Lower leg skin (tissue), 4 donors: Measurements from ENCODE around the gene SLC7A10. TPM values are rescaled to one million over a fixed set of nuclear protein-coding genes. Genes with fewer than 3 reads are reported as not detected.

Source experiments
- DNase-seq, 2 donors: peaks; one replicate each; pipeline ENCODE4 v3.0.0-alpha.2; 2019; ENCODE audit warnings: low spot score in 2 of 2
- H3K4me3 ChIP-seq: fragments of 200-600 bp; sonication (generic); 2 replicates; pipeline ENCODE4 v1.5.1; 2017; ENCODE audit warnings: mild to moderate bottlenecking, low read depth; ENCODE audit not compliant: poor library complexity, severe bottlenecking
- POLR2A ChIP-seq, 2 donors: fragments of 450-650 bp; IDR thresholded peaks; one replicate each; pipeline ENCODE4 v1.6.1; 2016 to 2017; ENCODE audit warnings: antibody characterized with exemption in 2 of 2, mild to moderate bottlenecking in 1 of 2, moderate library complexity in 1 of 2
- WGBS, 2 donors: methylation state at CpG; one replicate each; pipeline ENCODE4 v1.1.5; 2018; 5-methylcytosine and 5-hydroxymethylcytosine counted together
- intact Hi-C: fragments of 100-400 bp; cut with DNase I; formaldehyde crosslinking; loops from one replicate; pipeline ENCODE4 v1.15.0; 2023; ENCODE audit warnings: low total_unique reads
- total RNA-seq, 4 donors: library from RNA; depleted of rRNA; stranded (reverse); fragments of >200 nt; gene quantifications; one replicate each; pipeline ENCODE4 v1.1.0, GENCODE V29; 2016
- TF ChIP-seq, protein P1 (sequence below), 3 donors: fragments of 450-650 bp; IDR thresholded peaks; one replicate each; pipeline ENCODE4 v1.5.1; 2016; ENCODE audit warnings: antibody characterized with exemption in 3 of 3, mild to moderate bottlenecking in 3 of 3, moderate library complexity in 2 of 3

The SLC7A10 gene
- under 1 TPM in 1 of 4 donors, not detected in 3; 0.62 TPM for total RNA-seq

GRCh38 chr19:33225458-33225926 is at the start of gene SLC7A10:
Gene SLC7A10 (minus strand): TSS chr19:33225850. CDS start chr19:33225703, 147 bp downstream.
- 1 to 19% methylated on average over 8 to 20 of the region's 62 CpGs for WGBS, 2 donors
- TF ChIP-seq, protein P1, sequence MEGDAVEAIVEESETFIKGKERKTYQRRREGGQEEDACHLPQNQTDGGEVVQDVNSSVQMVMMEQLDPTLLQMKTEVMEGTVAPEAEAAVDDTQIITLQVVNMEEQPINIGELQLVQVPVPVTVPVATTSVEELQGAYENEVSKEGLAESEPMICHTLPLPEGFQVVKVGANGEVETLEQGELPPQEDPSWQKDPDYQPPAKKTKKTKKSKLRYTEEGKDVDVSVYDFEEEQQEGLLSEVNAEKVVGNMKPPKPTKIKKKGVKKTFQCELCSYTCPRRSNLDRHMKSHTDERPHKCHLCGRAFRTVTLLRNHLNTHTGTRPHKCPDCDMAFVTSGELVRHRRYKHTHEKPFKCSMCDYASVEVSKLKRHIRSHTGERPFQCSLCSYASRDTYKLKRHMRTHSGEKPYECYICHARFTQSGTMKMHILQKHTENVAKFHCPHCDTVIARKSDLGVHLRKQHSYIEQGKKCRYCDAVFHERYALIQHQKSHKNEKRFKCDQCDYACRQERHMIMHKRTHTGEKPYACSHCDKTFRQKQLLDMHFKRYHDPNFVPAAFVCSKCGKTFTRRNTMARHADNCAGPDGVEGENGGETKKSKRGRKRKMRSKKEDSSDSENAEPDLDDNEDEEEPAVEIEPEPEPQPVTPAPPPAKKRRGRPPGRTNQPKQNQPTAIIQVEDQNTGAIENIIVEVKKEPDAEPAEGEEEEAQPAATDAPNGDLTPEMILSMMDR (IDR thresholded peaks at IDR 0.05): no peak
- no peak for TF ChIP-seq POLR2A (IDR thresholded peaks at IDR 0.05)
- intact Hi-C loops: no loop called here
- no peak for DNase-seq
- H3K4me3 ChIP-seq: no peak within 1 kb of the TSS

DNA sequence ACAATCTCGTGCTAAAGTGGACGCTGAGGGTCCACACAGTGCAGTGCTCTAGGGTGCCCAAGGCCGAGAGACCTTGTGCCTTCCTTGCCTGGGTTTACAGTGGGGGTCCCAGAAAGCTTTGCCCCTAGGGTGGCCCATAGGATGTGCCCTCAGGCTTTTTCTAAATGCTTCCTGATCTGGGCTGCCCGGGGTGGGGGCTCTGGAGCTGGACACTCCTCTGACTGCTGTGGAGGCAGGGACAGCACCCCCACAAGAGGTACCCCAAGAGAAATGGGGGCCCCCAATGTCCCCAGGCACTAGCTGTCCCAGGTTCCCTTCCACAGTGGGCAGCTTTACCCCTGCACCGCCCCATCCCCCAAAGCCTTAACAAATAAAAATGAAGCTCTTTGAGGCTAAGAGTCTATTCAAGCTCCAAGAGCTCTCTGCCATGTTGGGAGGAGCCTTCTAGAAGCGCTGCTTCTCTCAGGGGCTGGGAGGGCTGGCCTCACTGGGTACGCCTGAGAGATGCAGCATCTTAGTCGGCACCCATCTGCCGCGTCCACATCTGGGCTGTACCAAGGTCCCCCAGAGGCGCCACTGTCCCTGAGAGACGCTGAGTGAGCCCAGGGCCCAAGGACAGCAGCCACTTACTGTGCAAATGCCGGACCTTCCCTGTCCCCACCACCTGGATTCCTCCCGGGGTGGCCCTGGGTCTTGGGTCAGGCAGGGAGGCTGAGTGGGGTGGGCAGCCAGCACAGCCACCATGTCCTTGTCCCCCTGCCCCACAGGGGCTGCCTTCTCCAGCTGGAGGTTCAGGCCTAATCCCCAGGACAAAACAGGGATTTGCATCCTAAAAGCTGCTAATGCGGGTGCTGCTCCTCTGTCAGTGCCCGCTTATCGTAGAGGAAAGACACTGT is 49.3 kb upstream of the SLC7A10 start:
- no peak for DNase-seq
- H3K4me3 ChIP-seq: no peak overlapping the region
- 89 to 92% methylated on average over 16 to 17 of the region's 17 CpGs for WGBS, 2 donors
- no peak for TF ChIP-seq POLR2A (IDR thresholded peaks at IDR 0.05)
- TF ChIP-seq, protein P1 (IDR thresholded peaks at IDR 0.05): no peak
- intact Hi-C loops: no loop called here

DNA sequence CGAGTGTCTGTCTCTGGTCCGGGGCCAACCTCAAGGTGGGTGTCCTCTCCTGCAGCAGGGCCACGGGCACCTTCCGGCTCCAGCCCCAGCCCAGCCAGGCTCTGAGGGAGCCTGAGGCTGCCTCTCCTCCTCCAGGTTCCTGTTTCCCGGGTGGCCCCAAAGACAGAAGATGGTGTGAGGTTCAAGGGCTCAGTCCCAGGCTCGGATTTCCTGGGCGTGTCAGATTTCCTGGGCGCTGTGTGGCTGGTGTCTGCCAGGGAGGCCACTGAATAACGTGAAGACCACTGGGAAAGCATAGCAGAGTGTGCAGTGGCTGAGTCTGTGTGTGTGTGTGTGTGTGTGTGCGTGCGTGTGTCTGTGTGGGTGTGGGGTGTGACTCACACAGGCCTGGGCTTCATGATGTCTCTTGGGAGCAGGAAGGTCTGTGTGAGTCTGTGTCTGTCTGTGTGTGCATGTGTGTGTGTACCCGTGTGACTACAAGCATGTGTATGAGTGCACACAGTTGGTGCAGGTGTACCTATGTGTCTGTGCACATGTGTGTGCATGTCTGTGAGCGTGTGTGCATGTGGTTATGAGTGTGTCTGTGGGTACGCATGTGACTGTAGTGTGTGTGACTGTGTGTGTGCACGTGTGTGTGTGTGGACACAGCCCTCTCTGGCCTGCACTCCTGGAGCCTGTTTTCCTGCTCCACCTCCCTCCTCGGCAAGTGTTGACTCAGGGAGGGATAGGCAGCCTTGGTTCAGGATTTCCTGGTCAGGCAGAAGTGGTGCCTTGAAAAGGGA is 48.4 kb upstream of the SLC7A10 start:
- no peak overlapping the region for H3K4me3 ChIP-seq
- TF ChIP-seq, protein P1 (IDR thresholded peaks at IDR 0.05): peak in 1 of 3 donors; percentile 62
- no peak for TF ChIP-seq POLR2A (IDR thresholded peaks at IDR 0.05)
- intact Hi-C loops: no loop called here
- no peak for DNase-seq
- WGBS, 2 donors: 16 to 26% methylated on average over 13 to 14 of the region's 16 CpGs

GRCh38 chr19:33273065-33273736 is 47.6 kb upstream of the SLC7A10 start:
- no peak for DNase-seq
- 34 to 60% methylated on average over 19 to 23 of the region's 26 CpGs for WGBS, 2 donors
- no peak for TF ChIP-seq POLR2A (IDR thresholded peaks at IDR 0.05)
- TF ChIP-seq, protein P1 (IDR thresholded peaks at IDR 0.05): no peak

DNA sequence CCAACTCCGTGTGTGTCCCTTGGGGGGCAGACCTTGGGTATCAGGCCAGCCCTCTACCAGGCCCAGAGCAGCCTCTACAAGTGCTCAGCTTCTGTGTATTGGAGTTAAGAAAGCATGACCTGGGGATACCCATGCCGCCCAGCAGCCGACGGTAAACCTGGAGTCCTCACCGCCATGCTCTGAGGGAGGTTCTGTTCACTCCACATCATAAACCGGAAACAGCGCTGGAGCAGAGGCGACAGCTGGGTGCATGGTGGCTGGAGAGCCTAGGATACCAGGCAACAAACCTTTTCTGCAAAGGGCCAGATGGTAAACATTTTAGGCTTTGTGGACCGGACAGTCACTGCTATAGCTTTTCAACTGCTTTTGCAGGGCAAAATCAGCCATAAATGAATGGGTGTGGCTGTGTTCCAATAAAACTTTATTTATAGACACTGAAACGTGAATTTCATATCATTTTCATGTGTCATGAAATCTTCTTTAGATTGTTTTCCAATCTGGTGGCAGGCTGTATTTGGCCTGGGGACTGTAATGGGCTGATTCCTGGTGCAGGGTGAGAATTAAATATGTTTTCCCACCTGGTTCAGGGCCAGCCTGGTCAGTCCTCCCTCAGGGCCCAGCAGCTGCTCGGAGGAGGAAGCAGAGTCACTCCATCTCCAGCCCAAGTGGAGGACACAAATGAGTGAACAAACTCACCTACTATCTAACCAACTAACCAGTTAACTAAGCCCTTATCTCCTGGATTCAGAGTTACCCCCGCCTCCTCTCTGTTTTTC is 45.8 kb upstream of the SLC7A10 start:
- H3K4me3 ChIP-seq: no peak overlapping the region

More at GRCh38 chr19:33273065-33273736, 47.6 kb upstream of the SLC7A10 start:
- no peak overlapping the region for H3K4me3 ChIP-seq
- intact Hi-C loops: no loop called here

More for the DNA sequence above, 45.8 kb upstream of the SLC7A10 start:
- DNase-seq: no peak
- WGBS, 2 donors: 82 to 90% methylated on average over 12 of the region's 12 CpGs
- TF ChIP-seq, protein P1 (IDR thresholded peaks at IDR 0.05): no peak
- TF ChIP-seq POLR2A (IDR thresholded peaks at IDR 0.05): no peak
- intact Hi-C loops: no loop called here
